CD14-positive monocyte (primary cell): ENCODE data around the gene SP9. TPM values are rescaled to one million over a fixed set of nuclear protein-coding genes. Genes with fewer than 3 reads are reported as not detected.
A peak's percentile ranks its signal among the peaks of the same experiment; 100 is the strongest.

ENCODE experiments used
- DNase-seq, 3 donors: peaks; one replicate each; pipeline ENCODE4 v3.0.0-alpha.2; 2011 to 2022
- H2AFZ ChIP-seq: 2 replicates; pipeline ENCODE4 v1.6.0; 2012; ENCODE audit warnings: mild to moderate bottlenecking, low read depth, low read length, inconsistent platforms; ENCODE audit not compliant: insufficient read depth, poor library complexity, severe bottlenecking
- H3K27ac ChIP-seq, 2 donors: 1 replicate in 1 of 2; 2 replicates in 1 of 2; pipeline ENCODE4 v1.5.1; 2012 to 2013; ENCODE audit warnings: low read length in 2 of 2, control low read depth in 1 of 2, inconsistent platforms in 1 of 2, low read depth in 1 of 2, mild to moderate bottlenecking in 1 of 2
- H3K27me3 ChIP-seq, 2 donors: one replicate each; pipeline versions ENCODE4 v1.6.0 to v1.6.1; 2011 to 2013; ENCODE audit warnings: low read length in 2 of 2; ENCODE audit not compliant: control insufficient read depth in 2 of 2, insufficient read depth in 2 of 2
- H3K36me3 ChIP-seq, 2 donors: replicated peaks in 1 of 2; 1 replicate in 1 of 2; 2 replicates in 1 of 2; pipeline versions ENCODE4 v1.5.1 to v1.6.1; 2012 to 2013; ENCODE audit warnings: low read length in 2 of 2, control low read depth in 1 of 2, inconsistent platforms in 1 of 2, mild to moderate bottlenecking in 1 of 2; ENCODE audit not compliant: insufficient read depth in 2 of 2, control insufficient read depth in 1 of 2
- H3K4me1 ChIP-seq, 2 donors: 1 replicate in 1 of 2; 2 replicates in 1 of 2; pipeline versions ENCODE4 v1.5.1 to v1.6.1; 2012 to 2013; ENCODE audit warnings: low read length in 2 of 2, control low read depth in 1 of 2, inconsistent platforms in 1 of 2, mild to moderate bottlenecking in 1 of 2, moderate library complexity in 1 of 2; ENCODE audit not compliant: insufficient read depth in 2 of 2, control insufficient read depth in 1 of 2
- H3K4me2 ChIP-seq: replicated peaks from 2 replicates; pipeline ENCODE3; 2012; ENCODE audit warnings: low read length, moderate library complexity, mild to moderate bottlenecking; ENCODE audit not compliant: poor library complexity, severe bottlenecking; ENCODE audit errors: extremely low read depth
- H3K4me3 ChIP-seq, 3 experiments: fragments of 200-600 bp in 1 of 3; sonication (generic) in 1 of 3; replicated peaks in 1 of 3; 1 replicate in 2 of 3; 2 replicates in 1 of 3; pipeline ENCODE4 v1.5.1; 2011 to 2013; ENCODE audit warnings: low read length in 3 of 3, mild to moderate bottlenecking in 3 of 3, control low read depth in 2 of 3, low read depth in 2 of 3, inconsistent platforms in 1 of 3, moderate library complexity in 1 of 3
- H3K79me2 ChIP-seq: 2 replicates; pipeline ENCODE4 v1.6.0; 2012; ENCODE audit warnings: mild to moderate bottlenecking, control low read depth, inconsistent platforms, low read length, moderate library complexity; ENCODE audit not compliant: insufficient read depth
- H3K9ac ChIP-seq: 2 replicates; pipeline ENCODE4 v1.6.0; 2017; ENCODE audit warnings: low read length, mild to moderate bottlenecking; ENCODE audit not compliant: insufficient read depth, poor library complexity, severe bottlenecking
- H3K9me3 ChIP-seq, 2 donors: replicated peaks in 1 of 2; 1 replicate in 1 of 2; 2 replicates in 1 of 2; pipeline versions ENCODE4 v1.5.1 to v1.6.1; 2012 to 2013; ENCODE audit warnings: low read length in 2 of 2, control low read depth in 1 of 2; ENCODE audit not compliant: control insufficient read depth in 1 of 2, insufficient read depth in 1 of 2
- H4K20me1 ChIP-seq: 2 replicates; pipeline ENCODE4 v1.6.0; 2012; ENCODE audit warnings: mild to moderate bottlenecking, low read length, control low read depth, moderate library complexity; ENCODE audit not compliant: insufficient read depth
- H3K27ac Mint-ChIP-seq, 7 donors: one replicate each; pipeline ENCODE4 v1.8.0; 2020; ENCODE audit warnings: mild to moderate bottlenecking in 7 of 7, mixed read lengths in 7 of 7, moderate library complexity in 6 of 7, inconsistent platforms in 2 of 7
- H3K27me3 Mint-ChIP-seq, 3 donors: one replicate each; pipeline ENCODE4 v1.8.0; 2021 to 2022; ENCODE audit warnings: low read depth in 3 of 3, mild to moderate bottlenecking in 3 of 3, mixed read lengths in 3 of 3, moderate library complexity in 3 of 3, inconsistent platforms in 1 of 3
- H3K36me3 Mint-ChIP-seq, 2 donors: one replicate each; pipeline ENCODE4 v1.8.0; 2020; ENCODE audit warnings: mixed read lengths in 2 of 2, inconsistent platforms in 1 of 2, mild to moderate bottlenecking in 1 of 2
- H3K4me1 Mint-ChIP-seq: one replicate; pipeline ENCODE4 v1.8.0; 2020; ENCODE audit warnings: mild to moderate bottlenecking, mixed read lengths
- H3K4me3 Mint-ChIP-seq, 2 donors: one replicate each; pipeline ENCODE4 v1.8.0; 2020; ENCODE audit warnings: mild to moderate bottlenecking in 2 of 2, mixed read lengths in 2 of 2, moderate library complexity in 1 of 2
- H3K9me3 Mint-ChIP-seq, 7 donors: one replicate each; pipeline ENCODE4 v1.8.0; 2020 to 2022; ENCODE audit warnings: mixed read lengths in 7 of 7, mild to moderate bottlenecking in 6 of 7, moderate library complexity in 6 of 7, inconsistent platforms in 2 of 7
- CTCF ChIP-seq: fragments of 200-600 bp; IDR thresholded peaks from one replicate; pipeline ENCODE4 v1.8.0; 2022; ENCODE audit warnings: antibody characterized with exemption, mild to moderate bottlenecking
- WGBS: methylation state at CpG from one replicate; pipeline ENCODE4 v1.1.5; 2013; ENCODE audit warnings: missing lambda C conversion rate; ENCODE audit not compliant: insufficient coverage; 5-methylcytosine and 5-hydroxymethylcytosine counted together
- intact Hi-C, 2 donors: fragments of 100-400 bp; cut with micrococcal nuclease; formaldehyde crosslinking; loops; one replicate each; pipeline versions ENCODE4 v1.15.0 to v1.15.1; 2023
- polyA plus RNA-seq, 3 donors: library from polyadenylated mRNA; depleted of rRNA in 1 of 3; unstranded in 2 of 3; stranded (reverse) in 1 of 3; fragments of 300-500 nt in 2 of 3; fragments of >200 nt in 1 of 3; fragmentation: Illumina TruSeq in 2 of 3; gene quantifications; 1 replicate in 2 of 3; 2 replicates in 1 of 3; pipeline ENCODE4 v1.2.3, GENCODE V29; 2012 to 2021

The SP9 gene
- polyA plus RNA-seq, 3 donors, result not detected

- peaks cover 39 to 78% of the 10 kb centered on the region in 2 donors for H3K27me3 ChIP-seq
- intact Hi-C loops, result loop anchor here in 1 of 2 donors (10.0 kb wide), 1 partner anchor 71 kb away; no protein-coding TSS in a partner anchor
- peaks cover 9 to 20% of the 10 kb centered on the region in 2 donors for H3K36me3 Mint-ChIP-seq
- H3K27ac Mint-ChIP-seq, result peak overlapping the region in 3 of 7 donors; percentile 50 to 80 (median 78)
- H3K36me3 ChIP-seq, result no peaks in the 10 kb centered on the region
- H3K4me2 ChIP-seq, result peak overlapping the region; percentile 90
- no peak for TF ChIP-seq CTCF
- no peaks in the 10 kb centered on the region for H3K79me2 ChIP-seq
- WGBS, result 61% methylated on average over 15 of the region's 30 CpGs
- H2AFZ ChIP-seq, result peak overlapping the region; percentile 89
- peak overlapping the region; percentile 33 to 85 (median 45) for H3K4me3 ChIP-seq
- H4K20me1 ChIP-seq, result no peaks in the 10 kb centered on the region
- peaks cover 0 to 35% of the 10 kb centered on the region in 2 donors for H3K9me3 ChIP-seq
- H3K27ac ChIP-seq, result no peak overlapping the region
- peaks cover 0 to 38% (median 21%) of the 10 kb centered on the region in 7 donors for H3K9me3 Mint-ChIP-seq
- H3K4me3 Mint-ChIP-seq, result peak overlapping the region; percentile 95 to 99
- peak overlapping the region; percentile 41 for H3K9ac ChIP-seq
- peak in 2 of 3 donors; percentile 51 to 57 for DNase-seq
- peaks cover 80 to 90% (median 86%) of the 10 kb centered on the region in 3 donors for H3K27me3 Mint-ChIP-seq
- peaks cover 30 to 32% of the 10 kb centered on the region in 2 donors for H3K4me1 ChIP-seq
- peaks cover 32% of the 10 kb centered on the region for H3K4me1 Mint-ChIP-seq
Measured at GRCh38 chr2:174325373-174326160, 9.2 kb upstream of the SP9 start.

GRCh38 chr2:174326161-174327020 is 8.4 kb upstream of the SP9 start:
- intact Hi-C loops, result loop anchor here in 1 of 2 donors (10.0 kb wide), 1 partner anchor 72 kb away; no protein-coding TSS in a partner anchor
- Histone ChIP-seq H3K79me2 (no peaks in the 10 kb centered on the region), H3K27ac (no peak overlapping the region), H4K20me1 (no peaks in the 10 kb centered on the region), H3K4me3 (peak overlapping the region; percentile 33 to 85 (median 45)), H3K27me3 (peaks cover 48 to 80% of the 10 kb centered on the region in 2 donors), H3K4me1 (peaks cover 30 to 32% of the 10 kb centered on the region in 2 donors), H2AFZ (peak overlapping the region; percentile 89), H3K9ac (peak overlapping the region; percentile 41), H3K4me2 (peak overlapping the region; percentile 90), H3K36me3 (no peaks in the 10 kb centered on the region), H3K9me3 (peaks cover 0 to 43% of the 10 kb centered on the region in 2 donors)
- Mint-ChIP-seq H3K4me1 (peaks cover 34% of the 10 kb centered on the region), H3K27me3 (peaks cover 80 to 92% (median 88%) of the 10 kb centered on the region in 3 donors), H3K27ac (peak overlapping the region in 3 of 7 donors; percentile 50 to 80 (median 78)), H3K36me3 (peaks cover 9 to 21% of the 10 kb centered on the region in 2 donors), H3K4me3 (peak overlapping the region; percentile 95 to 99), H3K9me3 (peaks cover 0 to 46% (median 23%) of the 10 kb centered on the region in 7 donors)
- DNase-seq, result peak in 2 of 3 donors; percentile 36 to 42
- under 1% methylated on average over 50 of the region's 63 CpGs for WGBS
- TF ChIP-seq CTCF, result no peak
